ENCODE measurements around the gene SLC6A13.

DNA sequence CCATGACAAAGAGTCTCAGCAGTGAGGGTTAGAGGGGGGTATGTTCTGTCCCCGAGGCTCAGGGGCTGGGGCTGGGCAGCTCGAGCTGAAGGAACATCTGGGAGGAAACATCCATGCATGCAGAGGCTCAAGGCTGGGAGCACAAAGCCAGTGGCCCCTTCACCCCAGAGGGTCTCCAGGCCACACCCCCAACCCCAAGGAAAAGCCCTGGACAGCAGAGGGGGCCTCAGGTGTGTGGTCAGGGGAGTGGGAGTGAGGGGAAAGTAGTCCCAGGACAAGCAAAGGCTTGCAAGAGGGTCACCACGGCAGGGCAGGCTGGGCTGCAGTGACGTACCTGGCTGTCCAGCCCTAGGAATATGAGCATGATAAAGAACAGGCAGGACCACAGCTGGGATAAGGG lies 66.2 kb downstream of the SLC6A13 start:
- TF ChIP-seq EZH2 (conservative IDR thresholded peaks at IDR 0.05; ENCODE audit: low read depth, low read length) = no peak
- TF ChIP-seq TAF1 (CRISPR knock-in tag; IDR thresholded peaks at IDR 0.05) = no peak
- no peak for TF ChIP-seq PHF8 (CRISPR knock-in tag; IDR thresholded peaks at IDR 0.05)
- TF ChIP-seq, protein P1, sequence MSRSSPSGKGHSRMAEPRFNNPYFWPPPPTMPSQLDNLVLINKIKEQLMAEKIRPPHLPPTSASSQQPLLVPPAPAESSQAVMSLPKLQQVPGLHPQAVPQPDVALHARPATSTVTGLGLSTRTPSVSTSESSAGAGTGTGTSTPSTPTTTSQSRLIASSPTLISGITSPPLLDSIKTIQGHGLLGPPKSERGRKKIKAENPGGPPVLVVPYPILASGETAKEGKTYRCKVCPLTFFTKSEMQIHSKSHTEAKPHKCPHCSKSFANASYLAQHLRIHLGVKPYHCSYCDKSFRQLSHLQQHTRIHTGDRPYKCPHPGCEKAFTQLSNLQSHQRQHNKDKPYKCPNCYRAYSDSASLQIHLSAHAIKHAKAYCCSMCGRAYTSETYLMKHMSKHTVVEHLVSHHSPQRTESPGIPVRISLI (CRISPR knock-in tag; IDR thresholded peaks at IDR 0.05; ENCODE audit: borderline replicate concordance) = no peak
- TF ChIP-seq FOXK2 (IDR thresholded peaks at IDR 0.05) = no peak
- no peak for TF ChIP-seq MXI1 (IDR thresholded peaks at IDR 0.05; ENCODE audit: borderline replicate concordance, low read depth, low read length)
- no peak for TF ChIP-seq STAT6 (CRISPR knock-in tag; IDR thresholded peaks at IDR 0.05; ENCODE audit: borderline replicate concordance)
- no peak for TF ChIP-seq ZNF547 (CRISPR knock-in tag; IDR thresholded peaks at IDR 0.05)
- TF ChIP-seq YY1 (IDR thresholded peaks at IDR 0.05; ENCODE audit: insufficient read depth, insufficient replicate concordance, low read depth, low read length) = no peak
- TF ChIP-seq, protein P2, sequence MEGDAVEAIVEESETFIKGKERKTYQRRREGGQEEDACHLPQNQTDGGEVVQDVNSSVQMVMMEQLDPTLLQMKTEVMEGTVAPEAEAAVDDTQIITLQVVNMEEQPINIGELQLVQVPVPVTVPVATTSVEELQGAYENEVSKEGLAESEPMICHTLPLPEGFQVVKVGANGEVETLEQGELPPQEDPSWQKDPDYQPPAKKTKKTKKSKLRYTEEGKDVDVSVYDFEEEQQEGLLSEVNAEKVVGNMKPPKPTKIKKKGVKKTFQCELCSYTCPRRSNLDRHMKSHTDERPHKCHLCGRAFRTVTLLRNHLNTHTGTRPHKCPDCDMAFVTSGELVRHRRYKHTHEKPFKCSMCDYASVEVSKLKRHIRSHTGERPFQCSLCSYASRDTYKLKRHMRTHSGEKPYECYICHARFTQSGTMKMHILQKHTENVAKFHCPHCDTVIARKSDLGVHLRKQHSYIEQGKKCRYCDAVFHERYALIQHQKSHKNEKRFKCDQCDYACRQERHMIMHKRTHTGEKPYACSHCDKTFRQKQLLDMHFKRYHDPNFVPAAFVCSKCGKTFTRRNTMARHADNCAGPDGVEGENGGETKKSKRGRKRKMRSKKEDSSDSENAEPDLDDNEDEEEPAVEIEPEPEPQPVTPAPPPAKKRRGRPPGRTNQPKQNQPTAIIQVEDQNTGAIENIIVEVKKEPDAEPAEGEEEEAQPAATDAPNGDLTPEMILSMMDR (CRISPR knock-in tag; IDR thresholded peaks at IDR 0.05) = no peak
